Liver (tissue), 9 donors: Measurements from ENCODE around the gene PABPN1L. TPM values are rescaled to one million over a fixed set of nuclear protein-coding genes. Genes with fewer than 3 reads are reported as not detected.

Experiments used
- DNase-seq: peaks from one replicate; pipeline ENCODE4 v3.0.0-alpha.2; 2017; ENCODE audit warnings: low spot score
- H3K27ac ChIP-seq, 2 donors: one replicate each; pipeline ENCODE4 v1.7.0; 2013; ENCODE audit warnings: inconsistent platforms in 2 of 2, low read length in 2 of 2, control low read depth in 1 of 2, low read depth in 1 of 2, mild to moderate bottlenecking in 1 of 2
- H3K27me3 ChIP-seq, 4 donors: one replicate each; pipeline versions ENCODE4 v1.6.1 to v1.7.0; 2013; ENCODE audit warnings: low read length in 3 of 4, inconsistent platforms in 1 of 4, mild to moderate bottlenecking in 1 of 4, moderate library complexity in 1 of 4; ENCODE audit not compliant: control insufficient read depth in 4 of 4, insufficient read depth in 4 of 4
- H3K36me3 ChIP-seq, 4 donors: one replicate each; pipeline versions ENCODE4 v1.6.1 to v1.7.0; 2013; ENCODE audit warnings: low read length in 3 of 4, mild to moderate bottlenecking in 3 of 4, low read depth in 1 of 4, moderate library complexity in 1 of 4; ENCODE audit not compliant: control insufficient read depth in 4 of 4, insufficient read depth in 3 of 4
- H3K4me1 ChIP-seq, 4 donors: one replicate each; pipeline versions ENCODE4 v1.6.1 to v1.7.0; 2013; ENCODE audit warnings: low read length in 3 of 4, mild to moderate bottlenecking in 3 of 4, moderate library complexity in 1 of 4; ENCODE audit not compliant: control insufficient read depth in 4 of 4, insufficient read depth in 4 of 4
- H3K4me3 ChIP-seq, 3 donors: one replicate each; pipeline versions ENCODE4 v1.6.1 to v1.7.0; 2013; ENCODE audit warnings: low read length in 3 of 3, control low read depth in 1 of 3, low read depth in 1 of 3, mild to moderate bottlenecking in 1 of 3
- H3K9ac ChIP-seq, 2 donors: one replicate each; pipeline ENCODE4 v1.7.0; 2013; ENCODE audit warnings: low read length in 2 of 2, mild to moderate bottlenecking in 2 of 2, moderate library complexity in 2 of 2, control low read depth in 1 of 2, low read depth in 1 of 2
- H3K9me3 ChIP-seq, 4 donors: one replicate each; pipeline versions ENCODE4 v1.6.1 to v1.7.0; 2013; ENCODE audit warnings: low read length in 3 of 4; ENCODE audit not compliant: control insufficient read depth in 4 of 4
- EGR1 ChIP-seq, 2 donors: IDR thresholded peaks; 2 replicates each; pipeline ENCODE4 v1.6.1; 2016 to 2018; ENCODE audit warnings: antibody characterized with exemption in 2 of 2, low read depth in 2 of 2
- FOXA1 ChIP-seq: IDR thresholded peaks from 2 replicates; pipeline ENCODE4 v1.6.1; 2016; ENCODE audit warnings: antibody characterized with exemption
- FOXA2 ChIP-seq: IDR thresholded peaks from 2 replicates; pipeline ENCODE4 v1.6.1; 2016; ENCODE audit warnings: antibody characterized with exemption
- HNF4A ChIP-seq, 2 donors: conservative IDR thresholded peaks; 2 replicates each; pipeline ENCODE4 v1.6.1; 2016; ENCODE audit warnings: antibody characterized with exemption in 2 of 2, mild to moderate bottlenecking in 2 of 2
- HNF4G ChIP-seq: IDR thresholded peaks from 2 replicates; pipeline ENCODE4 v1.6.1; 2016; ENCODE audit warnings: antibody characterized with exemption
- JUND ChIP-seq, 2 donors: IDR thresholded peaks; 2 replicates each; pipeline ENCODE4 v1.6.1; 2016; ENCODE audit warnings: antibody characterized with exemption in 2 of 2
- NR2F2 ChIP-seq: IDR thresholded peaks from 2 replicates; pipeline ENCODE4 v1.6.1; 2016; ENCODE audit warnings: antibody characterized with exemption
- RAD21 ChIP-seq, 2 donors: IDR thresholded peaks; 2 replicates each; pipeline ENCODE4 v1.6.1; 2016; ENCODE audit warnings: antibody characterized with exemption in 2 of 2, mild to moderate bottlenecking in 2 of 2
- REST ChIP-seq: IDR thresholded peaks from 2 replicates; pipeline ENCODE4 v1.6.1; 2016; ENCODE audit warnings: antibody characterized with exemption, mild to moderate bottlenecking
- RXRA ChIP-seq, 2 donors: IDR thresholded peaks; 2 replicates each; pipeline ENCODE4 v1.6.1; 2017 to 2018; ENCODE audit warnings: antibody characterized with exemption in 2 of 2, mild to moderate bottlenecking in 1 of 2
- SP1 ChIP-seq: IDR thresholded peaks from 2 replicates; pipeline ENCODE4 v1.6.1; 2018; ENCODE audit warnings: antibody characterized with exemption, mild to moderate bottlenecking
- TAF1 ChIP-seq: conservative IDR thresholded peaks from 2 replicates; pipeline ENCODE4 v1.6.1; 2016; ENCODE audit warnings: antibody characterized with exemption, mild to moderate bottlenecking
- YY1 ChIP-seq: IDR thresholded peaks from 2 replicates; pipeline ENCODE4 v1.6.1; 2016; ENCODE audit warnings: antibody characterized with exemption, mild to moderate bottlenecking
- WGBS: extraction: QIAGEN DNeasy Blood & Tissue Kit; methylation state at CpG from one replicate; pipeline ENCODE4 v1.1.7; 2013; 5-methylcytosine and 5-hydroxymethylcytosine counted together
- polyA plus RNA-seq, 2 donors: library from polyadenylated mRNA; stranded (reverse) in 1 of 2; unstranded in 1 of 2; fragments of 200-250 nt in 1 of 2; fragments of >200 nt in 1 of 2; fragmentation: Nextera tagmentation in 1 of 2; extraction: Ambion mirVana in 1 of 2; gene quantifications; one replicate each; pipeline versions ENCODE4 v1.2.1 to v1.2.3, GENCODE V29; 2013 to 2015
- total RNA-seq, 2 donors: library from RNA; depleted of rRNA; stranded (reverse); fragments of >200 nt; gene quantifications; one replicate each; pipeline ENCODE4 v1.2.3, GENCODE V29; 2014
- TF ChIP-seq, protein P1 (sequence below): IDR thresholded peaks from 2 replicates; pipeline ENCODE4 v1.6.1; 2016; ENCODE audit warnings: antibody characterized with exemption
- TF ChIP-seq, protein P2 (sequence below): fragments of 150-350 bp; IDR thresholded peaks from 2 replicates; pipeline ENCODE4 v1.5.1; 2017; ENCODE audit warnings: improper control_type of control experiment, low read depth, low read length; ENCODE audit not compliant: missing input control
- donor health status: healthy.
- donor health status: healthy.
- donor health status: healthy.
- donor health status: healthy.
- donor health status: healthy.

Gene PABPN1L
- total and polyA plus RNA-seq, 4 donors, result 0.09 TPM; not detected in 3

- Histone ChIP-seq H3K4me3 (no peak overlapping the region), H3K9ac (no peak overlapping the region), H3K9me3 (no peaks in the 10 kb centered on the region), H3K4me1 (no peaks in the 10 kb centered on the region), H3K27me3 (no peaks in the 10 kb centered on the region), H3K36me3 (no peaks in the 10 kb centered on the region), H3K27ac (no peak overlapping the region)
- WGBS, result 75% methylated on average over 4 of the region's 4 CpGs
- TF ChIP-seq RAD21 (IDR thresholded peaks at IDR 0.05) (no peak), REST (no peak), FOXA2 (no peak), JUND (IDR thresholded peaks at IDR 0.05) (no peak), RXRA (IDR thresholded peaks at IDR 0.05) (no peak), YY1 (no peak), SP1 (no peak), FOXA1 (no peak)
- TF ChIP-seq, protein P1, sequence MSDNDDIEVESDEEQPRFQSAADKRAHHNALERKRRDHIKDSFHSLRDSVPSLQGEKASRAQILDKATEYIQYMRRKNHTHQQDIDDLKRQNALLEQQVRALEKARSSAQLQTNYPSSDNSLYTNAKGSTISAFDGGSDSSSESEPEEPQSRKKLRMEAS, result no peak
- DNase-seq, result no peak
These were observed 41.3 kb upstream of the PABPN1L start for GRCh38 chr16:88907768-88908167.

GRCh38 chr16:88906535-88907105 lies 40.2 kb upstream of the PABPN1L start:
- 86% methylated on average over 22 of the region's 22 CpGs for WGBS

GRCh38 chr16:88906020-88906419 lies 39.6 kb upstream of the PABPN1L start:
- TF ChIP-seq REST (no peak), FOXA2 (no peak), RAD21 (IDR thresholded peaks at IDR 0.05) (no peak), YY1 (no peak), TAF1 (no peak), RXRA (IDR thresholded peaks at IDR 0.05) (no peak), HNF4G (no peak), EGR1 (IDR thresholded peaks at IDR 0.05; ENCODE audit: low read depth in 2 of 2) (no peak), HNF4A (conservative IDR thresholded peaks at IDR 0.05) (no peak), SP1 (no peak), NR2F2 (no peak), JUND (IDR thresholded peaks at IDR 0.05) (no peak), FOXA1 (no peak)
- TF ChIP-seq, protein P2, sequence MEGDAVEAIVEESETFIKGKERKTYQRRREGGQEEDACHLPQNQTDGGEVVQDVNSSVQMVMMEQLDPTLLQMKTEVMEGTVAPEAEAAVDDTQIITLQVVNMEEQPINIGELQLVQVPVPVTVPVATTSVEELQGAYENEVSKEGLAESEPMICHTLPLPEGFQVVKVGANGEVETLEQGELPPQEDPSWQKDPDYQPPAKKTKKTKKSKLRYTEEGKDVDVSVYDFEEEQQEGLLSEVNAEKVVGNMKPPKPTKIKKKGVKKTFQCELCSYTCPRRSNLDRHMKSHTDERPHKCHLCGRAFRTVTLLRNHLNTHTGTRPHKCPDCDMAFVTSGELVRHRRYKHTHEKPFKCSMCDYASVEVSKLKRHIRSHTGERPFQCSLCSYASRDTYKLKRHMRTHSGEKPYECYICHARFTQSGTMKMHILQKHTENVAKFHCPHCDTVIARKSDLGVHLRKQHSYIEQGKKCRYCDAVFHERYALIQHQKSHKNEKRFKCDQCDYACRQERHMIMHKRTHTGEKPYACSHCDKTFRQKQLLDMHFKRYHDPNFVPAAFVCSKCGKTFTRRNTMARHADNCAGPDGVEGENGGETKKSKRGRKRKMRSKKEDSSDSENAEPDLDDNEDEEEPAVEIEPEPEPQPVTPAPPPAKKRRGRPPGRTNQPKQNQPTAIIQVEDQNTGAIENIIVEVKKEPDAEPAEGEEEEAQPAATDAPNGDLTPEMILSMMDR, result no peak
- Histone ChIP-seq H3K9ac (no peak overlapping the region), H3K9me3 (no peaks in the 10 kb centered on the region), H3K27ac (no peak overlapping the region), H3K4me1 (no peaks in the 10 kb centered on the region), H3K27me3 (no peaks in the 10 kb centered on the region), H3K36me3 (no peaks in the 10 kb centered on the region), H3K4me3 (no peak overlapping the region)
- DNase-seq, result no peak
- WGBS, result 81% methylated on average over 16 of the region's 16 CpGs

More at GRCh38 chr16:88906535-88907105, 40.2 kb upstream of the PABPN1L start:
- Histone ChIP-seq H3K36me3 (no peaks in the 10 kb centered on the region), H3K9ac (no peak overlapping the region), H3K27me3 (no peaks in the 10 kb centered on the region), H3K27ac (no peak overlapping the region), H3K4me1 (no peaks in the 10 kb centered on the region), H3K9me3 (no peaks in the 10 kb centered on the region), H3K4me3 (no peak overlapping the region)
- no peak for DNase-seq
- no peak for TF ChIP-seq RXRA (IDR thresholded peaks at IDR 0.05)
- no peak for TF ChIP-seq NR2F2
- no peak for TF ChIP-seq FOXA1
